GM20000 (cell line): ENCODE measurements around the gene FBXO41.
A peak's percentile ranks its signal among the peaks of the same experiment; 100 is the strongest.

Experiments used
- DNase-seq: peaks from one replicate; pipeline ENCODE4 v3.0.0; 2012; ENCODE audit warnings: low spot score
- CTCF ChIP-seq: IDR thresholded peaks from 2 replicates; pipeline ENCODE4 v1.5.1; 2012; ENCODE audit warnings: mild to moderate bottlenecking, control low read depth; ENCODE audit errors: extremely low read depth, missing control alignments

The FBXO41 gene

GRCh38 chr2:73292906-73293533, 8.7 kb upstream of the FBXO41 start:
- peak; percentile 46 for DNase-seq
- TF ChIP-seq CTCF: no peak

GRCh38 chr2:73292316-73292905, 8.1 kb upstream of the FBXO41 start:
- DNase-seq: peak; percentile 49
- TF ChIP-seq CTCF: no peak

DNA sequence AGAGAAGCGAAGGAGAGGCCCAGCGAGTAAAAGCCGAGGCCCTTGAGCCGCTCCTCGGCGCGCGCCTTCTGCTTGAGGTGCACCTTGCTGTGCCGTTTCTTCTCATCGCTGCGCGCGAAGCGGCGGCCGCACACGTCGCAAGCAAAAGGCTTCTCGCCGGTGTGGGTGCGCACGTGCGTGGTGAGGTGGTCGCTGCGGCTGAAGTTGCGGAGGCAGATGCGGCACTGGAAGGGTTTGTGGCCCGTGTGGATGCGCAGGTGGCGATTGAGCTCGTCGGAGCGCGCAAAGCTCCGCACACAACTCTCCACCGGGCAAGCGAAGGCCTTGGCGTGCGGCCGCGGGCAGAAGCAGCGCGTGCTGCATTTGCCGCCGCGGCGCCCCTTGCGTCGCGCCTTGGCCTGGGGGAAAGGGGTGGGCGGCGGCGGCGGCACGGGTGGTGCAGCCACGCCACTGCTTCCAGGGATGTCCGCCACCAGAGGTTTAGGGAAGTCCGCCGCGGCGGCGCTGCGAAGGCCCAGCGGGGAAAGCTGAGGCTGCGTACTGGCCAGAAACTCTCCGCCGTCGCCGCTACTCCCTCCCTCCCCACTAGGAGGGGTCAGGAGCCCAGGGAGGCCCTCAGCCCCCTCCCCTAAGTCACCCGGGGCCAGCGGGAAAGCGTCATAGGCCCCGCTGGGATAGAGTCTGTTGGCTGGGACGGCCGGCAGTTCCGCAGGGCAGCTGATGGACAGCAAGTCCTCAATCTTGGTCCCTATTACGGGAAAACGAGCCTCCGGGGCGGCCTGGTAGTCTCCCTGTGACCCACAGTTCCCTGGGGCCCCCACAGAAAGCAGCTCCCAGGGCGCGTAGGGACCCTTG, 7.4 kb upstream of the FBXO41 start:
- peak; percentile 53 for DNase-seq
- TF ChIP-seq CTCF: no peak

GRCh38 chr2:73291093-73291460, 6.8 kb upstream of the FBXO41 start:
- DNase-seq: peak; percentile 82
- TF ChIP-seq CTCF: no peak

- DNase-seq: peak; percentile 71
- peak; percentile 68 for TF ChIP-seq CTCF
Measured at GRCh38 chr2:73290049-73290839, 6.0 kb upstream of the FBXO41 start.

DNA sequence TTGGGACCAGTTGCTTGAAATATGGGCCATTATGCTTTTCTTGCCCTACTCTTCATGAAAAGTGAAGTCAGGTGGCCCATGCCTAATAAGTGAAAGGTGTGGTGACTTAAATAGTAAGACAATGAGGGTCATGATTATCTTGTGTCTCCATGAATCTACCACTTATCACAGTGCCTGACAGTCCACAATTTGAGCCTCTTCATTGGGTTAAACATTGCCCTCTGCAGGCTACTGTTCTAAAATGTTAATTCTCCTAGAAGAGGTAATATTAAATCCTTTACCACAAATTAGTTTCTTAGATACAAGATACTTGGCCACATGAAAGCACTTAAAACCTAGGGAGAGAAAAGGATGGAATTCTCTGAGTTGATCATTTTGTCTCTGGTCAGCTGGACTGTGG, 5.0 kb upstream of the FBXO41 start:
- no peak for TF ChIP-seq CTCF

More for the DNA sequence above, 5.0 kb upstream of the FBXO41 start:
- no peak for DNase-seq
